HS-27A (cell line): ENCODE measurements around the gene YARS2.
A peak's percentile ranks its signal among the peaks of the same experiment; 100 is the strongest.

ENCODE experiments used
- DNase-seq: peaks from one replicate; pipeline ENCODE4 v3.0.0-alpha.2; 2012; ENCODE audit warnings: low read depth, missing footprints

The YARS2 gene

GRCh38 chr12:32755654-32756475 lies at the start of gene YARS2:
Gene YARS2, minus strand, starts transcription at chr12:32755897. Its CDS starts 23 bp downstream, at chr12:32755874.
- peak; percentile 99 for DNase-seq

- DNase-seq = no peak
These were observed 48.6 kb upstream of the YARS2 start for GRCh38 chr12:32804301-32804700.

DNA sequence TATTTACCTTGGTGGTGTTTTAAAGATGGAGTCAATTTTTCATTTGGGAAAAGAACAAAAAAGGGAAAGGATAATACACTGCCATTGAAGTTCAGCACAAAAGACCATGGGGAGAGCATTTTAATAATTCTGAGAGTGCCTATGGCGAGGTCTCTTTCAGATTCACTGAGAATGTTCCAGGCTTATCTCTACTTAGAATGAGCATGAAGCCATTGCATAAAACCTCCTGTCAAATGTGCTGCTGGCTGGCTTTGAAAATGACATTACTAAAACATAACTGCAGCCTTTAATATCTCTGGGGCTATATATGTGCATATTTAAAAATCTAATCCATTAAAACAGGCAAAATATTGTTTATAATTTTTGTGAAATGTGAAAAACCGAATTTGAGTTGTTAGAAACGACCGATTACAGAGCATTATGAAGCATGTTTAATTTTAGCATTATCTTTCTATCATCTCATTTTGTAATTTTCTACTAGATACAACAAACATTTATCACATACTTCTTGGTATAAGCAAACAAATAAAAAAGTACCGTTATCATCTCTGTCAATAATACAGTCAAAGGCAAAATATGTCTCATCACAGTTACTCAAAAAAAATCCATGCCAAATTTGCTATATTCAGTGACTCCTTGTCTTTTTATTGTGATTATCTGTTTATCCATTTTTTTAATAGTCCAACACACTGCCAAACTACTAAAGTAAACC lies 45.7 kb upstream of the YARS2 start:
- no peak for DNase-seq

DNA sequence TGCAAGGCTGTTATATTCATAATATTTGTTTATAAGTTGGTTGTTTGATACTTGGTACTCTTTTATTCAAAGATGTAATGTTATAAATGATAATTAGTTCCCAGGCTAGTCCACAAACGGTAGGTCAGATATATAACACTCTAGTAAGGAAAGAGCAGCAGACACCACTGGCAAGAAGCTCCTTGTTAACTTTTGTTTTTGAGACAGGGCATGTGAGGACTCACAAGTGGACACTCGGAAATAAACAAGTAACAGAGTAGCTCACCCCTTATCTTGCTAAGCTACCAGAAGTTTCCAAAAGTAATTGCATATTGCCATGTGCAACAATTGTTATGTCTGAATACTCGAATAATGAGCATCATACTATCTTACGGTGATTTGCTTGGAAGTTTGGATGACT lies 38.6 kb upstream of the YARS2 start:
- DNase-seq = no peak

- no peak for DNase-seq
These were observed 34.2 kb upstream of the YARS2 start for GRCh38 chr12:32789916-32790315.

DNA sequence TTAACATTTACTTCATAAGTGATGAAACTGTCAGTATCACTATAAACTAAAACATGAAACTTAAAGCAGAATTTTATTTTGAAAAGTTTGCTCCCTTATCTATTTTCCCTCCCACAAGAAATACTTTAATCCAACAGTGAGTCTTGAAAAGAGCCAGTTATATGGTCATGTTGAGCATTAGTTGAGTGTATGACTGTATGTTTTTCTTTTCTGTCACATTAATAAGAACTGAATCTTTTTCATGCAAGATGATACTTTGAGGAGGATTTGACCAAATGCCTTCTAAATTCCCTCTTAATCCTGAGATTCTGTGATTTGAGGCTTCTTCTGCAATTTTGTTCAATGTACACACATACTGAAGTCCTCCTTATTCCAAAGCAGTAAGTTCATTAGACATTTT lies 33.7 kb upstream of the YARS2 start:
- no peak for DNase-seq

DNA sequence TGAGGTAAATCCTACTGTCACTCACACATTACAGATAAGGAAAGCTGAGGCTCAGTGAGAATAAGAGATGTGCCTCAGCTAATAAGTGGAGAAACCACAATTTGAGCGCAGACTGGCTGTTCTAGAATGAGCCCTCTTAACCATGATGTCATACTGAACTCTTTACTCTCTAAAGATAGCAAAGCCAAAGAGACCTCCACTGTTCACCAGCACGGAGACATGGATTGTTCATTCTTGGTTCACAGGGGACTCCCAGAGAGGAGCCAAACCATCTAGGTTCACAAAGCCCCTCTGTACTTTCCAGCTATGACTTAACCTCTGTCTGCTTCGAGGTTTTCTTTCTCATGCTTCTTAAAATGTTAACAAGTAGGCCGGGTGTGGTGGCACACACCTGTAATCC lies 32.7 kb upstream of the YARS2 start:
- no peak for DNase-seq

- DNase-seq = no peak
These were observed 29.9 kb upstream of the YARS2 start for GRCh38 chr12:32785557-32785956.

GRCh38 chr12:32783029-32783428 lies 27.3 kb upstream of the YARS2 start:
- DNase-seq = no peak

- peak; percentile 35 for DNase-seq
These were observed 24.4 kb upstream of the YARS2 start for GRCh38 chr12:32780071-32780470.

DNA sequence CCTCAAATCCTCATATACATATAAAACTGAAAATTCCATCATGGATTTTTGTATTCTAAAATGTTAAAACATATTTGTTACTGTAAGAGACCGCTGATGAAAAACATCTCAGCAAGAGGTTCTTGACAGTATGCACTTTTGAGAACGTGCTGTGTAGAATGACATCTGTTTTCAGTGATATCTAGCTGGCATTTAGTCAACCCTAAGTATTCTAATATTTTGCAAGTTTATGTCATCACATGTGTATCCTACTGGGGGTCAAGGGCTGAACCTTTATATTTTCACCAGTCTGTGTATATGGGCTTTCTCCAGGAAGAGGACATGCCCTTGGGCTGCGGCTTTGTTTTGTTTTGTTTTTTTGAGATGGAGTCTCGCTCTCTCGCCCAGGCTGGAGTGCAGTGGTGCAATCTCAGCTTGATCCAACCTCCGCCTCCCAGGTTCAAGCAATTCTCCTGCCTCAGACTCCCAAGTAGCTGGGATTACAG lies 22.0 kb upstream of the YARS2 start:
- no peak for DNase-seq

GRCh38 chr12:32777159-32777558 lies 21.5 kb upstream of the YARS2 start:
- DNase-seq = no peak

DNA sequence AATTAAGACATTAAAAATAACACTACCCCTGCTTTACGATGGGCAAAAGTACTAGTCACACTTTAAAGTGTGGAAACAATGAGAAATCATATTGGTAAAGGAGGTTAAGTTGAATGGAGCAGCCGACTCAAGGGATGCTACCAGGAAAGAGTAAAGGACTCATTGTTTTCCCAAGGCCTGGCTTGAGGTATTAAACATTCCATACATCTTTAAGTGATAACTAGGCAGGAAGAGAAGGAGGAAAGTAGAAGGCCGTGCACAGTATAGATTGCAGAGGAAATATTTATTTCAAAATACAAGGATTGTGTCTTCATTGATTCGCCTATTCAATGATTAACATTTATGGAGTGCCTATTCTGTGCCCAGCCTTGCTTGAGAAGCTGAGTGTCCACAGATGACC lies 20.6 kb upstream of the YARS2 start:
- no peak for DNase-seq

GRCh38 chr12:32773691-32774090 lies 18.0 kb upstream of the YARS2 start:
- no peak for DNase-seq

- DNase-seq = no peak
These were observed 14.4 kb upstream of the YARS2 start for GRCh38 chr12:32770141-32770540.

DNA sequence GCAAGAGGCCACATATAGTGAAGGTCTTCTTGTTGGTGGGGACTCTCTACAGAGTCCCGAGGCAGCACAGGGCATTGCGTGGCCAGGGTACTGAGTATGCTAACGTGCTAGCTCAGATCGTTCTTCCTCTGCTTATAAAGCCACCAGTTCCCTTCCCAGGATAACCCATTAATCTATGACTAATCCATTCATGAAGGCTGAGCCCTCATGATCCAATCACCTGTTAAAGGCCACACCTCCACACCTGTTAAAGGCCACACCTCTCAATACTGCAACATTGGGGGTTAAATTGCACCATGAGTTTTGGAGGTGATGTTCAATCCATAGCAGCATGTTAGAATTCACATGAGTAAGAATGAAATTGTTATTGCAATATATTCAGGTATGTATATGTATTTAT lies 12.8 kb upstream of the YARS2 start:
- DNase-seq = no peak

GRCh38 chr12:32765906-32766305 lies 10.2 kb upstream of the YARS2 start:
- no peak for DNase-seq

DNA sequence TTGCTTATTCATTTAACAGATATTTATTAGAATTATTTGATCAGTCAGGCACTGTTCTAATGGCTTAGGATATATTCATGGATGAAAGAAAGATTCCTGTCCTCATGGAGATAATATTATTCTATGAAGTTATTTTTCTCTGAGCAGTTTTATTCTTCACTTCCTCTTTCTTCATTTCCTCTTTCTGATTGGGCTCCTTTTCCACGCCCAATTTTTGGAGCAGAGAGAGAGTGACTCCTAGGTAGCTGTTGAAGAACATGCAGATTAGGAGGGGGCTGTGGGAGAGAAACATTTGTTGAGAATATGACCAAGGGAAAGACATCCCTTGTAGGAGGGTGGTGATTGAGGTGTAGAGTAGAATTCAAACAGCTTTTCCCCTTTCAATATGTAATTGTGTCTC lies 6.0 kb upstream of the YARS2 start:
- no peak for DNase-seq

- no peak for DNase-seq
These were observed 1.5 kb upstream of the YARS2 start for GRCh38 chr12:32757157-32757556.

DNA sequence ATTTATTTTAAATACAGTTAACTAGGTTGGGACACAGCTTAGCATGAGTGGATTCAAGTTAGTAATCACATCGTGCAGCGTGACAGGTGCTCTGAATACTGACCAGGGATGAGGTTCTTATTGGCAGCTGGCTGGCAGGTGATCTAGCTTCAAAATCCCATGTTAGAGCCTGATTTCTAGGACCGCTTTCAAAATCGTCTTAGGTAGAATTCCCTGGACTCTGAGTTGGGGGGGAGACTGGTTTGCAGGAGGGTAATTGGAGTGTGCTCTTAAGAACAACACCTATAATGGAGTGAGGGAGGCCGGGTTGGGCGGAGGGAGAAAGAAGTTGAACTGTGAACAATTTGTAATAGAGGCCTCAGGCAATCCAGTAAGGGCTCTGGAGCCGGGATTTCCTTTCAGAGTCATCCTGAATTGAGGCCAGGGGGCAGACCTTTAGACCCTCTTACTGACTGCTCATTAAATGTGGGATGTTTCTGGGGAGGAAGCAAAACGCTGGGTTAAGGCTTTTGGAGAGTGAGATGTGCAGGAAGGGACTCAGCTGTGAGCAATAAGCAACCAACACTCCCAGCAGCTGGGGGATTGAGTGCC lies 874 bp upstream of the YARS2 start:
- DNase-seq = peak; percentile 34

DNA sequence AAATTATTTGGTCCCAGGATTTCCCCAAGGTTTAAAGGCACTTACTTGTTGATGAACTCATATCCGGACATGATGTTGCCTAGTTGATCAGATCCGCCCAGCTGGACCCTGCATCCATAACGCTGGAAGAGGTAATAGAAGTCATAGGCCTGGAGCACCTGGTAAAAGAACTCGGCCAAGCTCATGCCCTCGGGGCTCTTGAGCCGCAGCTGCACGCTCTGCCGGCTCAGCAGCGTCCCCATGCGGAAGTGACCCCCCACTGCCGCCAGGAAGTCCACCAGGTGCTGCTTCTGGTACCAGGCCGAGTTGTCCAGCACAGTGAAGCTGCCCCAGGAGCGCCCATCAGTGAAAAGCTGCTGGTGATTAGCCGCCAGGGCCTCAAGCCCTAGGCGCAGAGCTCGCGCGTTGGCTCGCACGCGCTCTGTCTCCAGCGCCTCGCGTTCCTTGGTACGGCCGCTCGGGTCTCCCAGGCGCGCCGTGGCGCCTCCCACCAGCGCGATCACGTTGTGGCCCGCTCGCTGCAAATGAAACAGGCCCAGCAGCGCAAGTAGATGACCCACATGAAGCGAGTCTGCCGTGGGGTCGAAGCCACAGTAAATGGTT lies 545 bp downstream of the YARS2 start:
- peak; percentile 86 for DNase-seq

- DNase-seq = no peak
These were observed 1.6 kb downstream of the YARS2 start for GRCh38 chr12:32754111-32754510.

DNA sequence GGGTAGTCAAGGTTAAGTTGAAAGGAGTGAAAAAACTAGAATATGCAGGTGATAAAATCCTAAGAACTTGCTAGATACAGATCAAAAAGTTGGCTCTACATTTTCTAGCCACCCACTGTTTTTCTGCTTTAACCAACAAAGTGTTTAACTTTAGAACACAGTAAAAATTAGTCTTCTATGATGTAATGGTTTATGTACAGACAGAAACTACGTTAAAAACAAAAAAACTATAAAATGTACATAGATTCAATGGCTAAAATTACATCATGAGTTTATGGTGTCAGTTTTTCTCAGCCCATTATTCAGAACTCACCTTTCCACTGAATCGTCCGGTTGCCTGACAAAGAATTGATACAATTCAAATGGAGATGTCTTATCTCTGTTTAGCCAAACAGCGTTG lies 2.1 kb downstream of the YARS2 start:
- no peak for DNase-seq
